ENCODE measurements around the gene ERC1. TPM values are rescaled to one million over a fixed set of nuclear protein-coding genes. Genes with fewer than 3 reads are reported as not detected.

Gene ERC1
- total and polyA plus RNA-seq, 9 of the 15 experiments (the other 6 are each of a cell fraction or from before 2014, with no cell fraction given): 0.74 to 11.8 (median 4.8) TPM

- H3K9ac ChIP-seq (ENCODE audit: insufficient read depth in 1 of 2, low read depth in 2 of 2, low read length in 2 of 2): no peak overlapping the region
- H3K4me2 ChIP-seq (ENCODE audit: insufficient read depth, low read length): no peak overlapping the region
- no peaks in the 10 kb centered on the region for H4K20me1 ChIP-seq (replicated peaks; ENCODE audit: control insufficient read depth, insufficient read depth, low read length)
- no peaks in the 10 kb centered on the region; the same call in 2 of the 3 replicates for H3K36me3 ChIP-seq (ENCODE audit: control insufficient read depth, insufficient read depth, low read length)
- no peaks in the 10 kb centered on the region for H3K9me3 ChIP-seq (replicated peaks; ENCODE audit: control insufficient read depth, insufficient read depth, low read depth, low read length)
- H3K27ac ChIP-seq (ENCODE audit: extremely low read depth, low read depth, low read length): no peak overlapping the region
- FAIRE-seq (no peak), DNase-seq (ENCODE audit: extremely low read depth in 1 of 4, low spot score in 3 of 4) (no peak), ATAC-seq (no peak)
- no peaks in the 10 kb centered on the region for H3K27me3 ChIP-seq (ENCODE audit: control insufficient read depth in 2 of 2, insufficient read depth in 2 of 2, low read length in 2 of 2)
- H2AFZ ChIP-seq (ENCODE audit: low read depth, low read length): no peak overlapping the region
- no TSS peak for BruUV-seq (replicated peaks)
- ChIA-PET CTCF (ENCODE audit: low intra/inter-chr PET ratio) (no interaction called here), POLR2A (interaction anchor here (0.7 to 1.0 kb wide), 2 partner anchors 9 to 14 kb away, joined by 3 to 4 read pairs; no protein-coding TSS in a partner anchor)
- H3K79me2 ChIP-seq (ENCODE audit: control insufficient read depth, insufficient read depth, low read length): no peaks in the 10 kb centered on the region
- in situ Hi-C loops (cut with MboI): no loop called here
- no peak for TF ChIP-seq PCBP2 (IDR thresholded peaks at IDR 0.05; ENCODE audit: low read depth, low read length, poor library complexity, severe bottlenecking)
- TF ChIP-seq ATF3 (IDR thresholded peaks at IDR 0.05): peak; percentile 27; the same call in 1 of the 2 replicates
- no peak for TF ChIP-seq ATF3 (CRISPR knock-in tag; conservative IDR thresholded peaks at IDR 0.05)
- TF ChIP-seq ATF7 (IDR thresholded peaks at IDR 0.05): 0 out of 2 replicates have a peak, but pooled peaks have one; percentile 24
- intact Hi-C loops (cut with micrococcal nuclease): no loop called here
- 64% methylated on average over 5 of the region's 5 CpGs for WGBS (ENCODE audit: insufficient coverage, low coverage, missing lambda C conversion rate)
- no peak overlapping the region for H3K4me3 ChIP-seq
- no peaks in the 10 kb centered on the region for H3K9me1 ChIP-seq (ENCODE audit: control insufficient read depth, insufficient read depth, low read length)
- no peaks in the 10 kb centered on the region for H3K4me1 ChIP-seq (replicated peaks in 1 of 2; ENCODE audit: control insufficient read depth in 2 of 2, insufficient read depth in 2 of 2, low read length in 2 of 2)
These were observed 28.3 kb downstream of the ERC1 start for GRCh38 chr12:1019283-1019682.

GRCh38 chr12:1020389-1020788, 29.4 kb downstream of the ERC1 start:
- H3K9ac ChIP-seq (ENCODE audit: insufficient read depth in 1 of 2, low read depth in 2 of 2, low read length in 2 of 2): no peak overlapping the region
- H3K9me3 ChIP-seq (replicated peaks; ENCODE audit: control insufficient read depth, insufficient read depth, low read depth, low read length): no peaks in the 10 kb centered on the region
- no peaks in the 10 kb centered on the region for H3K79me2 ChIP-seq (ENCODE audit: control insufficient read depth, insufficient read depth, low read length)
- H4K20me1 ChIP-seq (replicated peaks; ENCODE audit: control insufficient read depth, insufficient read depth, low read length): no peaks in the 10 kb centered on the region
- intact Hi-C loops (cut with micrococcal nuclease): no loop called here
- FAIRE-seq (no peak), ATAC-seq (no peak), DNase-seq (ENCODE audit: extremely low read depth in 1 of 4, low spot score in 3 of 4) (no peak)
- H3K27me3 ChIP-seq (ENCODE audit: control insufficient read depth in 2 of 2, insufficient read depth in 2 of 2, low read length in 2 of 2): no peaks in the 10 kb centered on the region
- no peak overlapping the region for H2AFZ ChIP-seq (ENCODE audit: low read depth, low read length)
- in situ Hi-C loops (cut with MboI): no loop called here
- no peaks in the 10 kb centered on the region for H3K9me1 ChIP-seq (ENCODE audit: control insufficient read depth, insufficient read depth, low read length)
- no peak overlapping the region for H3K4me2 ChIP-seq (ENCODE audit: insufficient read depth, low read length)
- no peak overlapping the region for H3K27ac ChIP-seq (ENCODE audit: extremely low read depth, low read depth, low read length)
- H3K36me3 ChIP-seq (ENCODE audit: control insufficient read depth, insufficient read depth, low read length): no peaks in the 10 kb centered on the region; the same call in 2 of the 3 replicates
- no peaks in the 10 kb centered on the region for H3K4me1 ChIP-seq (replicated peaks in 1 of 2; ENCODE audit: control insufficient read depth in 2 of 2, insufficient read depth in 2 of 2, low read length in 2 of 2)
- POLR2A ChIA-PET: interaction anchor here (0.9 kb wide), 1 partner anchor 29 kb away, joined by 3 read pairs; no protein-coding TSS in a partner anchor
- CTCF ChIA-PET (ENCODE audit: low intra/inter-chr PET ratio): no interaction called here
- BruUV-seq (replicated peaks): no TSS peak
- 67% methylated on average over 3 of the region's 3 CpGs for WGBS (ENCODE audit: insufficient coverage, low coverage, missing lambda C conversion rate)
- H3K4me3 ChIP-seq: no peak overlapping the region
- TF ChIP-seq ZFX (CRISPR knock-in tag; IDR thresholded peaks at IDR 0.05): no peak
- TF ChIP-seq, protein P1, sequence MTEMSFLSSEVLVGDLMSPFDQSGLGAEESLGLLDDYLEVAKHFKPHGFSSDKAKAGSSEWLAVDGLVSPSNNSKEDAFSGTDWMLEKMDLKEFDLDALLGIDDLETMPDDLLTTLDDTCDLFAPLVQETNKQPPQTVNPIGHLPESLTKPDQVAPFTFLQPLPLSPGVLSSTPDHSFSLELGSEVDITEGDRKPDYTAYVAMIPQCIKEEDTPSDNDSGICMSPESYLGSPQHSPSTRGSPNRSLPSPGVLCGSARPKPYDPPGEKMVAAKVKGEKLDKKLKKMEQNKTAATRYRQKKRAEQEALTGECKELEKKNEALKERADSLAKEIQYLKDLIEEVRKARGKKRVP (CRISPR knock-in tag; IDR thresholded peaks at IDR 0.05): no peak
- TF ChIP-seq ARNT (IDR thresholded peaks at IDR 0.05): no peak
- no peak for TF ChIP-seq CHD2 (IDR thresholded peaks at IDR 0.05; ENCODE audit: low read depth, low read length)
- TF ChIP-seq ZNF23 (CRISPR knock-in tag; IDR thresholded peaks at IDR 0.05): no peak
- TF ChIP-seq KLF6 (CRISPR knock-in tag; IDR thresholded peaks at IDR 0.05; ENCODE audit: borderline replicate concordance): no peak
- TF ChIP-seq ZBTB43 (CRISPR knock-in tag; IDR thresholded peaks at IDR 0.05): no peak
- TF ChIP-seq HNRNPH1 (optimal IDR thresholded peaks at IDR 0.05; ENCODE audit: low read depth, low read length): no peak

All from K562 (cell line).